GM23338 (cell line): ENCODE results near the gene RAB6A. TPM values are rescaled to one million over a fixed set of nuclear protein-coding genes. Genes with fewer than 3 reads are reported as not detected.
A peak's percentile ranks its signal among the peaks of the same experiment; 100 is the strongest.

Experiments used
- ATAC-seq: fragments of 200-7000 bp; cut with Tn5 transposase; 3 replicates; pipeline ENCODE4 v1.9.1; 2020
- DNase-seq: peaks from one replicate; pipeline ENCODE4 v3.0.0-alpha.2; 2015; ENCODE audit warnings: low spot score
- H2AFZ ChIP-seq: fragments of 200-600 bp; sonication (generic); 2 replicates; pipeline ENCODE4 v1.8.0; 2016; ENCODE audit warnings: antibody characterized with exemption, mild to moderate bottlenecking, moderate library complexity
- H3F3A ChIP-seq: fragments of 200-600 bp; sonication (generic); replicated peaks from 2 replicates; pipeline ENCODE4 v1.8.0; 2017; ENCODE audit warnings: antibody characterized with exemption, mixed run types, low read depth
- H3K27ac ChIP-seq: fragments of 200-600 bp; sonication (generic); 2 replicates; pipeline ENCODE4 v1.6.1; 2016; ENCODE audit warnings: low read depth
- H3K27me3 ChIP-seq: fragments of 200-600 bp; sonication (generic); 2 replicates; pipeline ENCODE4 v1.8.0; 2016; ENCODE audit warnings: mild to moderate bottlenecking, mixed run types, moderate library complexity; ENCODE audit not compliant: insufficient read depth
- H3K36me3 ChIP-seq: fragments of 200-600 bp; sonication (generic); 2 replicates; pipeline ENCODE4 v1.8.0; 2016; ENCODE audit warnings: mild to moderate bottlenecking; ENCODE audit not compliant: insufficient read depth
- H3K4me1 ChIP-seq: fragments of 200-600 bp; sonication (generic); 2 replicates; pipeline ENCODE4 v1.8.0; 2016; ENCODE audit warnings: mild to moderate bottlenecking, moderate library complexity; ENCODE audit not compliant: insufficient read depth
- H3K4me2 ChIP-seq: fragments of 200-600 bp; sonication (generic); 2 replicates; pipeline ENCODE4 v1.7.1; 2017; ENCODE audit warnings: mixed run types
- H3K4me3 ChIP-seq: fragments of 200-600 bp; sonication (generic); 2 replicates; pipeline ENCODE4 v1.6.1; 2016; ENCODE audit warnings: mixed run types
- H3K79me2 ChIP-seq: fragments of 200-600 bp; sonication (generic); replicated peaks from 2 replicates; pipeline ENCODE4 v1.8.0; 2017; ENCODE audit warnings: mild to moderate bottlenecking; ENCODE audit not compliant: insufficient read depth
- H3K9me2 ChIP-seq: fragments of 200-600 bp; sonication (generic); 2 replicates; pipeline ENCODE4 v1.8.0; 2017; ENCODE audit not compliant: insufficient read depth
- H4K20me1 ChIP-seq: fragments of 200-600 bp; sonication (generic); replicated peaks from 2 replicates; pipeline ENCODE4 v1.8.0; 2017; ENCODE audit warnings: mild to moderate bottlenecking; ENCODE audit not compliant: insufficient read depth
- H3K27ac Mint-ChIP-seq: 2 replicates; pipeline ENCODE4 v1.8.0; 2020; ENCODE audit warnings: inconsistent platforms, mild to moderate bottlenecking, moderate library complexity, mixed read lengths
- H3K27me3 Mint-ChIP-seq: 3 replicates; pipeline ENCODE4 v1.8.0; 2022; ENCODE audit warnings: low read depth, mild to moderate bottlenecking, moderate library complexity, mixed read lengths, inconsistent platforms; ENCODE audit not compliant: insufficient read depth, poor library complexity
- H3K36me3 Mint-ChIP-seq: 3 replicates; pipeline ENCODE4 v1.8.0; 2021; ENCODE audit warnings: low read depth, mild to moderate bottlenecking, inconsistent platforms, moderate library complexity, mixed read lengths
- H3K4me1 Mint-ChIP-seq: 3 replicates; pipeline ENCODE4 v1.8.0; 2020; ENCODE audit warnings: mild to moderate bottlenecking, inconsistent platforms, mixed read lengths
- H3K4me3 Mint-ChIP-seq: 3 replicates; pipeline ENCODE4 v1.8.0; 2021; ENCODE audit warnings: moderate library complexity, mild to moderate bottlenecking, inconsistent platforms, mixed read lengths
- H3K9me3 Mint-ChIP-seq: 3 replicates; pipeline ENCODE4 v1.8.0; 2020; ENCODE audit warnings: moderate library complexity, mild to moderate bottlenecking, inconsistent platforms, mixed read lengths
- CREB1 ChIP-seq: fragments of 250-450 bp; sonication (Bioruptor Pico); IDR thresholded peaks from 2 replicates; pipeline ENCODE4 v1.5.0; 2020; ENCODE audit warnings: low read depth, mild to moderate bottlenecking, moderate library complexity
- CTCF ChIP-seq, 2 experiments: fragments of 200-600 bp in 1 of 2; sonication (generic) in 1 of 2; conservative IDR thresholded peaks; 2 replicates each; pipeline versions ENCODE4 v1.5.1 to v1.6.1; 2016 to 2017; ENCODE audit warnings: antibody characterized with exemption in 2 of 2, low read depth in 2 of 2, mild to moderate bottlenecking in 2 of 2, moderate library complexity in 1 of 2
- EZH2 ChIP-seq: fragments of 200-600 bp; sonication (generic); IDR thresholded peaks from one replicate; pipeline ENCODE4 v1.8.0; 2017; ENCODE audit warnings: antibody characterized with exemption, mild to moderate bottlenecking, low read depth; ENCODE audit not compliant: unreplicated experiment
- EZH2phosphoT487 ChIP-seq: fragments of 200-600 bp; sonication (generic); IDR thresholded peaks from one replicate; pipeline ENCODE4 v1.8.1; 2018; ENCODE audit warnings: antibody characterized with exemption; ENCODE audit not compliant: unreplicated experiment
- JUNB ChIP-seq: IDR thresholded peaks from one replicate; pipeline ENCODE4 v1.6.1; 2016; ENCODE audit warnings: antibody characterized with exemption; ENCODE audit not compliant: unreplicated experiment
- NANOG ChIP-seq: IDR thresholded peaks from 2 replicates; pipeline ENCODE4 v1.6.1; 2016; ENCODE audit warnings: antibody characterized with exemption, borderline replicate concordance
- POLR2AphosphoS5 ChIP-seq: IDR thresholded peaks from 2 replicates; pipeline ENCODE4 v1.6.1; 2016; ENCODE audit warnings: antibody characterized with exemption, low read depth
- STAT1 ChIP-seq: IDR thresholded peaks from one replicate; pipeline ENCODE4 v1.6.1; 2016; ENCODE audit warnings: antibody characterized with exemption; ENCODE audit not compliant: unreplicated experiment
- ZNF114 ChIP-seq: fragments of 250-450 bp; sonication (Bioruptor Pico); IDR thresholded peaks from 2 replicates; pipeline ENCODE4 v1.5.0; 2020; ENCODE audit warnings: mild to moderate bottlenecking, moderate library complexity
- ZNF331 ChIP-seq: fragments of 250-450 bp; sonication (Bioruptor Pico); IDR thresholded peaks from 2 replicates; pipeline ENCODE4 v1.5.0; 2020; ENCODE audit warnings: low read depth, mild to moderate bottlenecking, moderate library complexity
- polyA plus RNA-seq: library from polyadenylated mRNA; unstranded; fragments of >200 nt; fragmentation: Nextera tagmentation; extraction: Ambion mirVana; gene quantifications from 2 replicates; pipeline ENCODE4 v1.2.1, GENCODE V29; 2016
- total RNA-seq: library from RNA; depleted of rRNA; stranded (reverse); fragments of >200 nt; shearing (Covaris generic); gene quantifications from 2 replicates; pipeline ENCODE4 v1.2.3, GENCODE V29; 2014
- TF ChIP-seq, protein P1 (sequence below): IDR thresholded peaks from one replicate; pipeline ENCODE4 v1.6.1; 2018; ENCODE audit warnings: antibody characterized with exemption; ENCODE audit not compliant: unreplicated experiment
- TF ChIP-seq, protein P2 (sequence below): fragments of 250-450 bp; sonication (Bioruptor Pico); IDR thresholded peaks from 2 replicates; pipeline ENCODE4 v1.5.0; 2020; ENCODE audit warnings: mild to moderate bottlenecking, moderate library complexity
- TF ChIP-seq, protein P3 (sequence below): IDR thresholded peaks from 2 replicates; pipeline ENCODE4 v1.6.1; 2016; ENCODE audit warnings: antibody characterized with exemption

RAB6A gene
- total and polyA plus RNA-seq, 2 experiments from 2014 or later: 61.1 to 127 TPM

DNA sequence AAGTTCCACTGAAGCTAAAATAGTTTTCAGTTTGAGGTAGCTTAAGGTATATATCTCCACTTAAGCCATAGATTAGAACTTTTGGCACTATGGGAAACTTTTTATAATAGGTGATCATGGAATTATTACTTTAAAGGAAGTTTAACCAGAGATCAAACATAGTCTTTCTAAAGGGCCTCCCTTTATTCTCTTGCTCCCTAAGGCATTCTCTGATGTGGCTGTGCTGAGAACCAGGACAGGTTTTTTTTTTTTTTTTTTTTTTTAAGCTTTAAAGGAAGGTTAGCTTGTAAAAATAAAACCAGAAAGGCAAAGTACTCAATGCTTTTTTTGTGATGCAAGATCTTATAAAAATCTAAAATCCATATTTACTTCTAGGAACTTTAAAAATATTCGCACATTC, 23.9 kb upstream of the RAB6A start:
- Histone ChIP-seq H3K4me3 (no peak overlapping the region), H3K79me2 (peaks cover 12% of the 10 kb centered on the region), H3K27me3 (no peaks in the 10 kb centered on the region), H2AFZ (no peak overlapping the region), H3K4me1 (peaks cover 9% of the 10 kb centered on the region), H3K36me3 (no peaks in the 10 kb centered on the region), H3F3A (peaks cover 9% of the 10 kb centered on the region; the same call in 1 of the 2 replicates), H3K27ac (peak overlapping the region; percentile 53), H3K9me2 (no peaks in the 10 kb centered on the region), H3K4me2 (no peak overlapping the region), H4K20me1 (no peaks in the 10 kb centered on the region)
- Mint-ChIP-seq H3K4me3 (no peak overlapping the region), H3K4me1 (peaks cover 14% of the 10 kb centered on the region), H3K36me3 (no peaks in the 10 kb centered on the region), H3K27ac (peak overlapping the region; percentile 87; the same call in 1 of the 2 replicates), H3K9me3 (no peaks in the 10 kb centered on the region), H3K27me3 (peaks cover 8% of the 10 kb centered on the region)
- DNase-seq (no peak), ATAC-seq (no peak)
- TF ChIP-seq CTCF (conservative IDR thresholded peaks at IDR 0.05; ENCODE audit: low read depth in 2 of 2) (no peak), EZH2phosphoT487 (no peak), JUNB (no peak), ZNF114 (no peak), CREB1 (CRISPR knock-in tag) (no peak), STAT1 (no peak), ZNF331 (CRISPR knock-in tag) (no peak), EZH2 (no peak), NANOG (no peak), POLR2AphosphoS5 (no peak)
- TF ChIP-seq, protein P1, sequence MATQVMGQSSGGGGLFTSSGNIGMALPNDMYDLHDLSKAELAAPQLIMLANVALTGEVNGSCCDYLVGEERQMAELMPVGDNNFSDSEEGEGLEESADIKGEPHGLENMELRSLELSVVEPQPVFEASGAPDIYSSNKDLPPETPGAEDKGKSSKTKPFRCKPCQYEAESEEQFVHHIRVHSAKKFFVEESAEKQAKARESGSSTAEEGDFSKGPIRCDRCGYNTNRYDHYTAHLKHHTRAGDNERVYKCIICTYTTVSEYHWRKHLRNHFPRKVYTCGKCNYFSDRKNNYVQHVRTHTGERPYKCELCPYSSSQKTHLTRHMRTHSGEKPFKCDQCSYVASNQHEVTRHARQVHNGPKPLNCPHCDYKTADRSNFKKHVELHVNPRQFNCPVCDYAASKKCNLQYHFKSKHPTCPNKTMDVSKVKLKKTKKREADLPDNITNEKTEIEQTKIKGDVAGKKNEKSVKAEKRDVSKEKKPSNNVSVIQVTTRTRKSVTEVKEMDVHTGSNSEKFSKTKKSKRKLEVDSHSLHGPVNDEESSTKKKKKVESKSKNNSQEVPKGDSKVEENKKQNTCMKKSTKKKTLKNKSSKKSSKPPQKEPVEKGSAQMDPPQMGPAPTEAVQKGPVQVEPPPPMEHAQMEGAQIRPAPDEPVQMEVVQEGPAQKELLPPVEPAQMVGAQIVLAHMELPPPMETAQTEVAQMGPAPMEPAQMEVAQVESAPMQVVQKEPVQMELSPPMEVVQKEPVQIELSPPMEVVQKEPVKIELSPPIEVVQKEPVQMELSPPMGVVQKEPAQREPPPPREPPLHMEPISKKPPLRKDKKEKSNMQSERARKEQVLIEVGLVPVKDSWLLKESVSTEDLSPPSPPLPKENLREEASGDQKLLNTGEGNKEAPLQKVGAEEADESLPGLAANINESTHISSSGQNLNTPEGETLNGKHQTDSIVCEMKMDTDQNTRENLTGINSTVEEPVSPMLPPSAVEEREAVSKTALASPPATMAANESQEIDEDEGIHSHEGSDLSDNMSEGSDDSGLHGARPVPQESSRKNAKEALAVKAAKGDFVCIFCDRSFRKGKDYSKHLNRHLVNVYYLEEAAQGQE: no peak
- TF ChIP-seq, protein P2, sequence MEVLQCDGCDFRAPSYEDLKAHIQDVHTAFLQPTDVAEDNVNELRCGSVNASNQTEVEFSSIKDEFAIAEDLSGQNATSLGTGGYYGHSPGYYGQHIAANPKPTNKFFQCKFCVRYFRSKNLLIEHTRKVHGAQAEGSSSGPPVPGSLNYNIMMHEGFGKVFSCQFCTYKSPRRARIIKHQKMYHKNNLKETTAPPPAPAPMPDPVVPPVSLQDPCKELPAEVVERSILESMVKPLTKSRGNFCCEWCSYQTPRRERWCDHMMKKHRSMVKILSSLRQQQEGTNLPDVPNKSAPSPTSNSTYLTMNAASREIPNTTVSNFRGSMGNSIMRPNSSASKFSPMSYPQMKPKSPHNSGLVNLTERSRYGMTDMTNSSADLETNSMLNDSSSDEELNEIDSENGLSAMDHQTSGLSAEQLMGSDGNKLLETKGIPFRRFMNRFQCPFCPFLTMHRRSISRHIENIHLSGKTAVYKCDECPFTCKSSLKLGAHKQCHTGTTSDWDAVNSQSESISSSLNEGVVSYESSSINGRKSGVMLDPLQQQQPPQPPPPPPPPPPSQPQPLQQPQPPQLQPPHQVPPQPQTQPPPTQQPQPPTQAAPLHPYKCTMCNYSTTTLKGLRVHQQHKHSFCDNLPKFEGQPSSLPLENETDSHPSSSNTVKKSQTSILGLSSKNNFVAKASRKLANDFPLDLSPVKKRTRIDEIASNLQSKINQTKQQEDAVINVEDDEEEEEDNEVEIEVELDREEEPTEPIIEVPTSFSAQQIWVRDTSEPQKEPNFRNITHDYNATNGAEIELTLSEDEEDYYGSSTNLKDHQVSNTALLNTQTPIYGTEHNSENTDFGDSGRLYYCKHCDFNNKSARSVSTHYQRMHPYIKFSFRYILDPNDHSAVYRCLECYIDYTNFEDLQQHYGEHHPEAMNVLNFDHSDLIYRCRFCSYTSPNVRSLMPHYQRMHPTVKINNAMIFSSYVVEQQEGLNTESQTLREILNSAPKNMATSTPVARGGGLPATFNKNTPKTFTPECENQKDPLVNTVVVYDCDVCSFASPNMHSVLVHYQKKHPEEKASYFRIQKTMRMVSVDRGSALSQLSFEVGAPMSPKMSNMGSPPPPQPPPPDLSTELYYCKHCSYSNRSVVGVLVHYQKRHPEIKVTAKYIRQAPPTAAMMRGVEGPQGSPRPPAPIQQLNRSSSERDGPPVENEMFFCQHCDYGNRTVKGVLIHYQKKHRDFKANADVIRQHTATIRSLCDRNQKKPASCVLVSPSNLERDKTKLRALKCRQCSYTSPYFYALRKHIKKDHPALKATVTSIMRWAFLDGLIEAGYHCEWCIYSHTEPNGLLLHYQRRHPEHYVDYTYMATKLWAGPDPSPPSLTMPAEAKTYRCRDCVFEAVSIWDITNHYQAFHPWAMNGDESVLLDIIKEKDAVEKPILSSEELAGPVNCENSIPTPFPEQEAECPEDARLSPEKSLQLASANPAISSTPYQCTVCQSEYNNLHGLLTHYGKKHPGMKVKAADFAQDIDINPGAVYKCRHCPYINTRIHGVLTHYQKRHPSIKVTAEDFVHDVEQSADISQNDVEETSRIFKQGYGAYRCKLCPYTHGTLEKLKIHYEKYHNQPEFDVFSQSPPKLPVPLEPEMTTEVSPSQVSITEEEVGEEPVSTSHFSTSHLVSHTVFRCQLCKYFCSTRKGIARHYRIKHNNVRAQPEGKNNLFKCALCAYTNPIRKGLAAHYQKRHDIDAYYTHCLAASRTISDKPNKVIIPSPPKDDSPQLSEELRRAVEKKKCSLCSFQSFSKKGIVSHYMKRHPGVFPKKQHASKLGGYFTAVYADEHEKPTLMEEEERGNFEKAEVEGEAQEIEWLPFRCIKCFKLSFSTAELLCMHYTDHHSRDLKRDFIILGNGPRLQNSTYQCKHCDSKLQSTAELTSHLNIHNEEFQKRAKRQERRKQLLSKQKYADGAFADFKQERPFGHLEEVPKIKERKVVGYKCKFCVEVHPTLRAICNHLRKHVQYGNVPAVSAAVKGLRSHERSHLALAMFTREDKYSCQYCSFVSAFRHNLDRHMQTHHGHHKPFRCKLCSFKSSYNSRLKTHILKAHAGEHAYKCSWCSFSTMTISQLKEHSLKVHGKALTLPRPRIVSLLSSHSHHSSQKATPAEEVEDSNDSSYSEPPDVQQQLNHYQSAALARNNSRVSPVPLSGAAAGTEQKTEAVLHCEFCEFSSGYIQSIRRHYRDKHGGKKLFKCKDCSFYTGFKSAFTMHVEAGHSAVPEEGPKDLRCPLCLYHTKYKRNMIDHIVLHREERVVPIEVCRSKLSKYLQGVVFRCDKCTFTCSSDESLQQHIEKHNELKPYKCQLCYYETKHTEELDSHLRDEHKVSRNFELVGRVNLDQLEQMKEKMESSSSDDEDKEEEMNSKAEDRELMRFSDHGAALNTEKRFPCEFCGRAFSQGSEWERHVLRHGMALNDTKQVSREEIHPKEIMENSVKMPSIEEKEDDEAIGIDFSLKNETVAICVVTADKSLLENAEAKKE: no peak
- TF ChIP-seq, protein P3, sequence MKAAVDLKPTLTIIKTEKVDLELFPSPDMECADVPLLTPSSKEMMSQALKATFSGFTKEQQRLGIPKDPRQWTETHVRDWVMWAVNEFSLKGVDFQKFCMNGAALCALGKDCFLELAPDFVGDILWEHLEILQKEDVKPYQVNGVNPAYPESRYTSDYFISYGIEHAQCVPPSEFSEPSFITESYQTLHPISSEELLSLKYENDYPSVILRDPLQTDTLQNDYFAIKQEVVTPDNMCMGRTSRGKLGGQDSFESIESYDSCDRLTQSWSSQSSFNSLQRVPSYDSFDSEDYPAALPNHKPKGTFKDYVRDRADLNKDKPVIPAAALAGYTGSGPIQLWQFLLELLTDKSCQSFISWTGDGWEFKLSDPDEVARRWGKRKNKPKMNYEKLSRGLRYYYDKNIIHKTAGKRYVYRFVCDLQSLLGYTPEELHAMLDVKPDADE: no peak
